HG03135 (cell line): ENCODE results near the gene MAPKAPK2.

Experiments used
- ATAC-seq: cut with Tn5 transposase; IDR thresholded peaks from one replicate; pipeline ENCODE4 v1.9.1; 2021; ENCODE audit warnings: mild to moderate bottlenecking, moderate library complexity; ENCODE audit not compliant: unreplicated experiment

Gene MAPKAPK2

GRCh38 chr1:206716870-206717673 is 32.4 kb downstream of the MAPKAPK2 start:
- ATAC-seq, result peak; percentile 67

GRCh38 chr1:206717674-206717989 is 32.9 kb downstream of the MAPKAPK2 start:
- no peak for ATAC-seq

- no peak for ATAC-seq
These were observed 34.6 kb downstream of the MAPKAPK2 start for GRCh38 chr1:206719169-206719839.

- no peak for ATAC-seq
These were observed 36.7 kb downstream of the MAPKAPK2 start for GRCh38 chr1:206721454-206721853.

GRCh38 chr1:206722751-206723461 is 38.2 kb downstream of the MAPKAPK2 start:
- no peak for ATAC-seq

GRCh38 chr1:206723462-206723804 is 38.7 kb downstream of the MAPKAPK2 start:
- no peak for ATAC-seq

GRCh38 chr1:206723805-206724472 is 39.2 kb downstream of the MAPKAPK2 start:
- no peak for ATAC-seq

GRCh38 chr1:206725109-206725963 is 40.6 kb downstream of the MAPKAPK2 start:
- no peak for ATAC-seq

GRCh38 chr1:206727981-206728696 is 43.4 kb downstream of the MAPKAPK2 start:
- ATAC-seq, result no peak

- ATAC-seq, result no peak
These were observed 43.9 kb downstream of the MAPKAPK2 start for GRCh38 chr1:206728697-206728987.

- no peak for ATAC-seq
These were observed 44.3 kb downstream of the MAPKAPK2 start for GRCh38 chr1:206729050-206729449.

GRCh38 chr1:206729507-206729906 is 44.8 kb downstream of the MAPKAPK2 start:
- no peak for ATAC-seq

- ATAC-seq, result no peak
These were observed 47.8 kb downstream of the MAPKAPK2 start for GRCh38 chr1:206732508-206732907.

GRCh38 chr1:206732992-206733391 is 48.3 kb downstream of the MAPKAPK2 start:
- no peak for ATAC-seq

- no peak for ATAC-seq
These were observed 49.9 kb downstream of the MAPKAPK2 start for GRCh38 chr1:206734499-206735142.

GRCh38 chr1:206735553-206736031 is 50.9 kb downstream of the MAPKAPK2 start:
- ATAC-seq, result no peak

- ATAC-seq, result no peak
These were observed 52.4 kb downstream of the MAPKAPK2 start for GRCh38 chr1:206736878-206737728.

GRCh38 chr1:206737729-206738201 is 53.1 kb downstream of the MAPKAPK2 start:
- no peak for ATAC-seq
